ENCODE results near the gene PLXDC1.

Gene PLXDC1

GRCh38 chr17:39177256-39177655 is 25.8 kb upstream of the PLXDC1 start:
- TF ChIP-seq ZFX (IDR thresholded peaks at IDR 0.05; ENCODE audit: borderline replicate concordance) (no peak), CTCF (IDR thresholded peaks at IDR 0.05) (no peak)
- H3K27ac ChIP-seq: peak overlapping the region; percentile 73

- H3K27ac ChIP-seq: no peak overlapping the region
- TF ChIP-seq CTCF (IDR thresholded peaks at IDR 0.05) (no peak), ZFX (IDR thresholded peaks at IDR 0.05; ENCODE audit: borderline replicate concordance) (no peak)
Observed at GRCh38 chr17:39175695-39176093, 24.3 kb upstream of the PLXDC1 start.

- no peak overlapping the region for H3K27ac ChIP-seq
Observed at GRCh38 chr17:39174920-39175694, 23.7 kb upstream of the PLXDC1 start.

GRCh38 chr17:39173526-39174274 is 22.3 kb upstream of the PLXDC1 start:
- no peak for TF ChIP-seq CTCF (IDR thresholded peaks at IDR 0.05)
- no peak for TF ChIP-seq ZFX (IDR thresholded peaks at IDR 0.05; ENCODE audit: borderline replicate concordance)
- no peak overlapping the region for H3K27ac ChIP-seq

More at GRCh38 chr17:39174920-39175694, 23.7 kb upstream of the PLXDC1 start:
- TF ChIP-seq CTCF (IDR thresholded peaks at IDR 0.05) (peak; percentile 90), ZFX (IDR thresholded peaks at IDR 0.05; ENCODE audit: borderline replicate concordance) (no peak)

GRCh38 chr17:39173080-39173479 is 21.6 kb upstream of the PLXDC1 start:
- TF ChIP-seq ZFX (IDR thresholded peaks at IDR 0.05; ENCODE audit: borderline replicate concordance): no peak
- no peak for TF ChIP-seq CTCF (IDR thresholded peaks at IDR 0.05)

GRCh38 chr17:39171933-39172332 is 20.5 kb upstream of the PLXDC1 start:
- no peak for TF ChIP-seq ZFX (IDR thresholded peaks at IDR 0.05; ENCODE audit: borderline replicate concordance)
- TF ChIP-seq CTCF (IDR thresholded peaks at IDR 0.05): no peak
- no peak overlapping the region for H3K27ac ChIP-seq

More at GRCh38 chr17:39173080-39173479, 21.6 kb upstream of the PLXDC1 start:
- no peak overlapping the region for H3K27ac ChIP-seq

GRCh38 chr17:39170558-39170957 is 19.1 kb upstream of the PLXDC1 start:
- TF ChIP-seq CTCF (IDR thresholded peaks at IDR 0.05) (no peak), ZFX (IDR thresholded peaks at IDR 0.05; ENCODE audit: borderline replicate concordance) (no peak)
- no peak overlapping the region for H3K27ac ChIP-seq
